Right ventricle myocardium superior (tissue), 1 donor: Measurements from ENCODE around the gene CNGA1. TPM values are rescaled to one million over a fixed set of nuclear protein-coding genes. Genes with fewer than 3 reads are reported as not detected.
"Not testable (repeated sequence)": the region's sequence is repeated elsewhere in the genome, so short reads cannot be mapped to it uniquely, and the experiment has no call there.

Experiments used
- ATAC-seq: fragments of 200-7000 bp; cut with Tn5 transposase; one replicate; pipeline ENCODE4 v1.9.1; 2020; ENCODE audit warnings: mild to moderate bottlenecking; ENCODE audit not compliant: poor library complexity
- DNase-seq: peaks from one replicate; pipeline ENCODE4 v3.0.0-alpha.2; 2020
- intact Hi-C: fragments of 100-400 bp; cut with DNase I; formaldehyde crosslinking; loops from one replicate; pipeline ENCODE4 v1.11.2; 2022
- total RNA-seq: library from RNA; stranded (reverse); fragmentation: NEBNext Ultra II Directional; extraction: Animal tissue kit (Norgen Biotek cat#: 25700); gene quantifications from one replicate; pipeline ENCODE4 v1.2.1, GENCODE V29; 2021
- donor health status: DM: no; HTN: yes; CAD: no; lungs with severe emphysema.

Gene CNGA1
- total RNA-seq, 1 donor from 2014 or later: 0.24 TPM

DNA sequence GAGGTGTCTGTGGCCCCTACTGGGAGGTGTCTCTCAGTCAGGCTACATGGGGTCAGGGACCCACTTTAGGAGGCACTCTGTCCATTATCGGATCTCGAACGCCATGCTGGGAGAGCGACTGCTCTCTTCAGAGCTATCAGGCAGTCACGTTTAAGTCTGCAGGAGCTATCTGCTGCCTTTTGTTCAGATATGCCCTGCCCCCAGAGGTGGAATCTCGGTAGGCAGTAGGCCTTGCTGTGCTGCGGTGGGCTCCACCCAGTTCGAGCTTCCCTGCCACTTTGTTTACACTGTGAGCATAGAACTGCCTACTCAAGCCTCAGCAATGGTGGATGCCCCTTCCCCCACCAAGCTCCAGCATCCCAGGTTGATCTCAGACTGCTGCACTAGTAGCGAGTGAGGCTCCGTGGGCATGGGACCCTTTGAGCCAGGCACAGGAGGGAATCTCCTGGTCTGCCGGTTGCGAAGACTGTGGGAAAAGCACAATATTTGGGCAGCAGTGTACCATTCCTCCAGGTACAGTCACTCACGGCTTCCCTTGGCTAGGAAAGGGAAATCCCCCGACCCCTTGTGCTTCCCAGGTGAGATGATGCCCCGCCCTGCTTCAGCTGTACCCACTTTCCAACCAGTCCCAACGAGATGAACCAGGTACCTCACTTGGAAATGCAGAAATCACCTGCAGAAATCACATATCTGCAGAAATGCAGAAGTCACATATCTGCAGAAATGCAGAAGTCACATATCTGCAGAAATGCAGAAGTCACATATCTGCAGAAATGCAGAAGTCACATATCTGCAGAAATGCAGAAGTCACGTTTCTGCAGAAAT, 93.8 kb downstream of the CNGA1 start:
- intact Hi-C loops, DNase-seq, ATAC-seq: not testable (repeated sequence)

DNA sequence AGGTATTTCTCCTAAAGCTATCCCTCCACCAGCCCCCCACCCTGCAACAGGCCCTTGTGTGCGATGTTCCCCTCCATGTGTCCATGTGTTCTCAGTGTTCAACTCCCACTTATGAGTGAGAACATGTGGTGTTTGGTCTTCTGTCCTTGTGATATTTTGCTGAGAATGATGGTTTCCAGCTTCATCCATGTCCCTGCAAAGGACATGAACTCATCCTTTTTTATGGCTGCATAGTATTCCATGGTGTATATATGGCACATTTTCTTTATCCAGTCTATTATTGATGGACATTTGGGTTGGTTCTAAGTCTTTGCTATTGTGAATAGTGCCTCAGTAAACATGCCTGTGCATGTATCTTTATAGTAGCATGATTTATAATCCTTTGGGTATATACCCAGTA, 99.3 kb downstream of the CNGA1 start:
- intact Hi-C loops, ATAC-seq, DNase-seq: not testable (repeated sequence)

GRCh38 chr4:47915378-47915777, 101.1 kb downstream of the CNGA1 start:
- ATAC-seq (no peak), DNase-seq (no peak)
- intact Hi-C loops: no loop called here

DNA sequence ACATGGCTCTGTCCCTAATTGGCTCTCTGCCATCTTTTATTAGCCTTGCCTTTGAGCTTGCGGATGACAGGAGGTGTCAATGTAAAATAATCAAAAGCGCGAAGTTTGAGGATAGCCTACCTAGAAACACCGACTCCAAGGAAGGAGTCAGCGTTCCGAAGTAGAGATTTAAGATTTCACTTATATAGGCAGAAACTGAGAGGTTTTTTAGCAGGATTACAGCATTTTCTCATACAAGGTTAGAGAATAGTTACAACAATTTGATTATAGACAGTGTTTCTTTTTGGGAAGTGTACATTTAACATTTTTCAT, 101.6 kb downstream of the CNGA1 start:
- DNase-seq (no peak), ATAC-seq (no peak)
- intact Hi-C loops: no loop called here

- ATAC-seq (peak; percentile 99), DNase-seq (peak; percentile 99)
- intact Hi-C loops: no loop called here
Observed at GRCh38 chr4:47914220-47914925, 102.1 kb downstream of the CNGA1 start, which contains the start of gene NFXL1. Gene NFXL1, minus strand, starts transcription at chr4:47914583. Its CDS starts 380 bp downstream, at chr4:47914203.

- ATAC-seq (peak; percentile 52), DNase-seq (peak; percentile 63)
- intact Hi-C loops: no loop called here
Observed at GRCh38 chr4:47913861-47914219, 102.6 kb downstream of the CNGA1 start.

GRCh38 chr4:47913330-47913729, 103.2 kb downstream of the CNGA1 start:
- ATAC-seq: no peak
- intact Hi-C loops: no loop called here
- DNase-seq: no peak

GRCh38 chr4:47907089-47907646, 109.3 kb downstream of the CNGA1 start:
- ATAC-seq (no peak), DNase-seq (no peak)
- intact Hi-C loops: no loop called here

DNA sequence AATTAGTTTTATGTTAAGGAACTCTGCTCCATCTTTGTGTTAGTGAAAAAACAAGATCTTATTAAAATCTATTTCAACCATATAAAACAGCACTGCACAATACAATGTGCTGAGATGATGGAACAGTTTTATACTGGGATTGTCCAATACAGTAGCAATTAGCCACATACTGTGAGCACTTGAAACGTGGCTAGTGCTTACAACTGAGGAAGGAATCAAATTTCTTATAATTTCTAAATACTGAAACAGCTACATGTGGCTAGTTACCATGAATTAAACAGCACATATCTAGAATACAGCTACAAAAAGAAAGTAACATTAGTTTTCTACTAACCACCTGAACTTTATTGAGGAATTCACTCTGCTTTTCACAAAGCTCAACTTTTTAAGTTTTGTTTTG, 116.8 kb downstream of the CNGA1 start:
- no peak for ATAC-seq
- intact Hi-C loops: no loop called here
- no peak for DNase-seq

GRCh38 chr4:47891928-47892327, 124.6 kb downstream of the CNGA1 start:
- intact Hi-C loops: no loop called here
- DNase-seq (no peak), ATAC-seq (no peak)

Other genes starting within 250 kb of the CNGA1 start
- 65.0 TPM for gene CORIN, start 178.6 kb downstream of the CNGA1 start, total RNA-seq
- gene NFXL1, start 102.1 kb downstream of the CNGA1 start, total RNA-seq: 3.8 TPM
- 0.43 TPM for gene NIPAL1, start 91 bp upstream of the CNGA1 start, total RNA-seq
- gene TXK, start 117.6 kb upstream of the CNGA1 start, total RNA-seq: 0.43 TPM